Measurements from ENCODE around the gene CD3E.

GRCh38 chr11:118291477-118292135 lies 12.9 kb upstream of the CD3E start:
- TF ChIP-seq POLR2A (IDR thresholded peaks at IDR 0.05) (no peak), CTCF (IDR thresholded peaks at IDR 0.05 in 8 of 11, conservative IDR thresholded peaks at IDR 0.05 in 3 of 11) (no peak), POLR2AphosphoS5 (IDR thresholded peaks at IDR 0.05) (no peak)
